WTC11 (cell line): Measurements from ENCODE around the gene TMEM235. TPM values are rescaled to one million over a fixed set of nuclear protein-coding genes. Genes with fewer than 3 reads are reported as not detected.
A peak's percentile ranks its signal among the peaks of the same experiment; 100 is the strongest.

ENCODE experiments used
- ATAC-seq: fragments of 200-7000 bp; cut with Tn5 transposase; 2 replicates; pipeline ENCODE4 v1.10.0; 2021; ENCODE audit warnings: mild to moderate bottlenecking, moderate library complexity
- CTCF ChIA-PET: fragments of 300-600 bp; sonication (Branson Sonifier 250); formaldehyde crosslinking; loops from one replicate; lab custom pipeline; 2021; ENCODE audit warnings: antibody characterized with exemption; lab: Charles Lee
- POLR2A ChIA-PET: fragments of 350-600 bp; sonication (Branson Sonifier 250); formaldehyde crosslinking; loops from one replicate; lab custom pipeline; 2021; ENCODE audit warnings: antibody characterized with exemption; lab: Charles Lee
- DNase-seq: peaks from one replicate; pipeline ENCODE4 v3.0.0; 2021; ENCODE audit warnings: low spot score
- H3K27ac Mint-ChIP-seq: 2 replicates; pipeline ENCODE4 v1.8.0; 2021; ENCODE audit warnings: mixed read lengths
- H3K27me3 Mint-ChIP-seq: 2 replicates; pipeline ENCODE4 v1.8.0; 2021; ENCODE audit warnings: low read depth, mild to moderate bottlenecking, moderate library complexity, mixed read lengths
- H3K36me3 Mint-ChIP-seq: 2 replicates; pipeline ENCODE4 v1.8.0; 2021; ENCODE audit warnings: mixed read lengths
- H3K4me1 Mint-ChIP-seq: 2 replicates; pipeline ENCODE4 v1.8.0; 2022; ENCODE audit warnings: mixed read lengths
- H3K4me3 Mint-ChIP-seq: 2 replicates; pipeline ENCODE4 v1.8.0; 2021; ENCODE audit warnings: mild to moderate bottlenecking, moderate library complexity, mixed read lengths
- H3K9me3 Mint-ChIP-seq: 2 replicates; pipeline ENCODE4 v1.8.0; 2021; ENCODE audit warnings: mixed read lengths
- CBFB ChIP-seq: sonication (generic); formaldehyde crosslinking; IDR thresholded peaks from 2 replicates; pipeline ENCODE4 v1.8.1; 2022; ENCODE audit warnings: mild to moderate bottlenecking, low read depth, missing genetic modification reagents
- CREM ChIP-seq: sonication (generic); formaldehyde crosslinking; IDR thresholded peaks from 2 replicates; pipeline ENCODE4 v1.8.1; 2022; ENCODE audit warnings: mild to moderate bottlenecking, missing genetic modification reagents, moderate library complexity
- EMX1 ChIP-seq: fragments of 250-450 bp; sonication (Bioruptor Pico); IDR thresholded peaks from 2 replicates; pipeline ENCODE4 v1.8.0; 2021; ENCODE audit warnings: mild to moderate bottlenecking
- GRHL2 ChIP-seq: fragments of 250-450 bp; sonication (Bioruptor Pico); IDR thresholded peaks from 2 replicates; pipeline ENCODE4 v1.8.0; 2022; ENCODE audit warnings: mild to moderate bottlenecking, moderate library complexity; ENCODE audit not compliant: insufficient replicate concordance, severe bottlenecking
- HMGXB4 ChIP-seq: sonication (generic); formaldehyde crosslinking; IDR thresholded peaks from 2 replicates; pipeline ENCODE4 v1.8.1; 2023; ENCODE audit warnings: mild to moderate bottlenecking, moderate library complexity, missing genetic modification reagents
- JAZF1 ChIP-seq: fragments of 250-450 bp; sonication (Bioruptor Pico); IDR thresholded peaks from 2 replicates; pipeline ENCODE4 v1.9.0; 2021; ENCODE audit warnings: moderate library complexity, mild to moderate bottlenecking, inconsistent platforms
- KAT7 ChIP-seq: sonication (generic); formaldehyde crosslinking; IDR thresholded peaks from 2 replicates; pipeline ENCODE4 v1.8.1; 2023; ENCODE audit warnings: missing genetic modification reagents, mild to moderate bottlenecking, borderline replicate concordance
- NR1H2 ChIP-seq: sonication (generic); formaldehyde crosslinking; IDR thresholded peaks from 2 replicates; pipeline ENCODE4 v1.9.0; 2021; ENCODE audit warnings: mild to moderate bottlenecking, moderate library complexity, missing genetic modification reagents
- OVOL2 ChIP-seq: fragments of 250-450 bp; sonication (Bioruptor Pico); IDR thresholded peaks from 2 replicates; pipeline ENCODE4 v1.9.0; 2021; ENCODE audit warnings: mild to moderate bottlenecking, borderline replicate concordance
- PRRX2 ChIP-seq: fragments of 250-450 bp; sonication (Bioruptor Pico); IDR thresholded peaks from 2 replicates; pipeline ENCODE4 v1.8.0; 2021; ENCODE audit warnings: mild to moderate bottlenecking
- ZBTB21 ChIP-seq: sonication (generic); formaldehyde crosslinking; IDR thresholded peaks from 2 replicates; pipeline ENCODE4 v1.8.1; 2023; ENCODE audit warnings: mild to moderate bottlenecking, missing genetic modification reagents, borderline replicate concordance
- total RNA-seq: library from RNA; stranded (reverse); gene quantifications from 3 replicates; pipeline ENCODE4 v1.2.3, GENCODE V29; 2021
- TF ChIP-seq, protein P1 (sequence below): sonication (generic); formaldehyde crosslinking; IDR thresholded peaks from 2 replicates; pipeline ENCODE4 v1.8.0; 2023; ENCODE audit warnings: missing genetic modification reagents, mild to moderate bottlenecking, borderline replicate concordance
- TF ChIP-seq, protein P2 (sequence below): fragments of 250-450 bp; sonication (Bioruptor Pico); IDR thresholded peaks from 2 replicates; pipeline ENCODE4 v1.8.0; 2021; ENCODE audit warnings: mild to moderate bottlenecking
- TF ChIP-seq, protein P3 (sequence below): sonication (generic); formaldehyde crosslinking; IDR thresholded peaks from 2 replicates; pipeline ENCODE4 v1.8.0; 2022; ENCODE audit warnings: mild to moderate bottlenecking, missing genetic modification reagents
- TF ChIP-seq, protein P4 (sequence below): sonication (generic); formaldehyde crosslinking; IDR thresholded peaks from 2 replicates; pipeline ENCODE4 v1.8.0; 2022; ENCODE audit warnings: mild to moderate bottlenecking, missing genetic modification reagents
- TF ChIP-seq, protein P5 (sequence below): sonication (generic); formaldehyde crosslinking; IDR thresholded peaks from 2 replicates; pipeline ENCODE4 v1.8.1; 2022; ENCODE audit warnings: mild to moderate bottlenecking, missing genetic modification reagents, moderate library complexity, borderline replicate concordance
- TF ChIP-seq, protein P6 (sequence below): sonication (generic); formaldehyde crosslinking; IDR thresholded peaks from 2 replicates; pipeline ENCODE4 v1.8.1; 2022; ENCODE audit warnings: mild to moderate bottlenecking, moderate library complexity, missing genetic modification reagents

Gene TMEM235
- total RNA-seq, 1 experiment from 2014 or later: 0.24 TPM

DNA sequence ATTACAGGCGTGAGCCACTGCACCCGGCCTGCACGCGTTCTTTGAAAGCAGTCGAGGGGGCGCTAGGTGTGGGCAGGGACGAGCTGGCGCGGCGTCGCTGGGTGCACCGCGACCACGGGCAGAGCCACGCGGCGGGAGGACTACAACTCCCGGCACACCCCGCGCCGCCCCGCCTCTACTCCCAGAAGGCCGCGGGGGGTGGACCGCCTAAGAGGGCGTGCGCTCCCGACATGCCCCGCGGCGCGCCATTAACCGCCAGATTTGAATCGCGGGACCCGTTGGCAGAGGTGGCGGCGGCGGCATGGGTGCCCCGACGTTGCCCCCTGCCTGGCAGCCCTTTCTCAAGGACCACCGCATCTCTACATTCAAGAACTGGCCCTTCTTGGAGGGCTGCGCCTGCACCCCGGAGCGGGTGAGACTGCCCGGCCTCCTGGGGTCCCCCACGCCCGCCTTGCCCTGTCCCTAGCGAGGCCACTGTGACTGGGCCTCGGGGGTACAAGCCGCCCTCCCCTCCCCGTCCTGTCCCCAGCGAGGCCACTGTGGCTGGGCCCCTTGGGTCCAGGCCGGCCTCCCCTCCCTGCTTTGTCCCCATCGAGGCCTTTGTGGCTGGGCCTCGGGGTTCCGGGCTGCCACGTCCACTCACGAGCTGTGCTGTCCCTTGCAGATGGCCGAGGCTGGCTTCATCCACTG, 17.3 kb upstream of the TMEM235 start, which contains the start of gene BIRC5 (continued):
- TF ChIP-seq, protein P1, sequence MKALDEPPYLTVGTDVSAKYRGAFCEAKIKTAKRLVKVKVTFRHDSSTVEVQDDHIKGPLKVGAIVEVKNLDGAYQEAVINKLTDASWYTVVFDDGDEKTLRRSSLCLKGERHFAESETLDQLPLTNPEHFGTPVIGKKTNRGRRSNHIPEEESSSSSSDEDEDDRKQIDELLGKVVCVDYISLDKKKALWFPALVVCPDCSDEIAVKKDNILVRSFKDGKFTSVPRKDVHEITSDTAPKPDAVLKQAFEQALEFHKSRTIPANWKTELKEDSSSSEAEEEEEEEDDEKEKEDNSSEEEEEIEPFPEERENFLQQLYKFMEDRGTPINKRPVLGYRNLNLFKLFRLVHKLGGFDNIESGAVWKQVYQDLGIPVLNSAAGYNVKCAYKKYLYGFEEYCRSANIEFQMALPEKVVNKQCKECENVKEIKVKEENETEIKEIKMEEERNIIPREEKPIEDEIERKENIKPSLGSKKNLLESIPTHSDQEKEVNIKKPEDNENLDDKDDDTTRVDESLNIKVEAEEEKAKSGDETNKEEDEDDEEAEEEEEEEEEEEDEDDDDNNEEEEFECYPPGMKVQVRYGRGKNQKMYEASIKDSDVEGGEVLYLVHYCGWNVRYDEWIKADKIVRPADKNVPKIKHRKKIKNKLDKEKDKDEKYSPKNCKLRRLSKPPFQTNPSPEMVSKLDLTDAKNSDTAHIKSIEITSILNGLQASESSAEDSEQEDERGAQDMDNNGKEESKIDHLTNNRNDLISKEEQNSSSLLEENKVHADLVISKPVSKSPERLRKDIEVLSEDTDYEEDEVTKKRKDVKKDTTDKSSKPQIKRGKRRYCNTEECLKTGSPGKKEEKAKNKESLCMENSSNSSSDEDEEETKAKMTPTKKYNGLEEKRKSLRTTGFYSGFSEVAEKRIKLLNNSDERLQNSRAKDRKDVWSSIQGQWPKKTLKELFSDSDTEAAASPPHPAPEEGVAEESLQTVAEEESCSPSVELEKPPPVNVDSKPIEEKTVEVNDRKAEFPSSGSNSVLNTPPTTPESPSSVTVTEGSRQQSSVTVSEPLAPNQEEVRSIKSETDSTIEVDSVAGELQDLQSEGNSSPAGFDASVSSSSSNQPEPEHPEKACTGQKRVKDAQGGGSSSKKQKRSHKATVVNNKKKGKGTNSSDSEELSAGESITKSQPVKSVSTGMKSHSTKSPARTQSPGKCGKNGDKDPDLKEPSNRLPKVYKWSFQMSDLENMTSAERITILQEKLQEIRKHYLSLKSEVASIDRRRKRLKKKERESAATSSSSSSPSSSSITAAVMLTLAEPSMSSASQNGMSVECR (CRISPR knock-in tag): peak; percentile 86; the same call in 1 of the 2 replicates
- TF ChIP-seq CREM (CRISPR knock-in tag) (peak; percentile 31; the same call in 1 of the 2 replicates), HMGXB4 (CRISPR knock-in tag) (peak; percentile 53; the same call in 1 of the 2 replicates), JAZF1 (CRISPR knock-in tag) (no peak), CBFB (peak; percentile 56; the same call in 1 of the 2 replicates), KAT7 (CRISPR knock-in tag) (no peak), NR1H2 (CRISPR knock-in tag) (no peak), OVOL2 (no peak), ZBTB21 (CRISPR knock-in tag) (no peak)
- TF ChIP-seq, protein P2, sequence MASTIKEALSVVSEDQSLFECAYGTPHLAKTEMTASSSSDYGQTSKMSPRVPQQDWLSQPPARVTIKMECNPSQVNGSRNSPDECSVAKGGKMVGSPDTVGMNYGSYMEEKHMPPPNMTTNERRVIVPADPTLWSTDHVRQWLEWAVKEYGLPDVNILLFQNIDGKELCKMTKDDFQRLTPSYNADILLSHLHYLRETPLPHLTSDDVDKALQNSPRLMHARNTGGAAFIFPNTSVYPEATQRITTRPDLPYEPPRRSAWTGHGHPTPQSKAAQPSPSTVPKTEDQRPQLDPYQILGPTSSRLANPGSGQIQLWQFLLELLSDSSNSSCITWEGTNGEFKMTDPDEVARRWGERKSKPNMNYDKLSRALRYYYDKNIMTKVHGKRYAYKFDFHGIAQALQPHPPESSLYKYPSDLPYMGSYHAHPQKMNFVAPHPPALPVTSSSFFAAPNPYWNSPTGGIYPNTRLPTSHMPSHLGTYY (CRISPR knock-in tag): no peak
- TF ChIP-seq, protein P3, sequence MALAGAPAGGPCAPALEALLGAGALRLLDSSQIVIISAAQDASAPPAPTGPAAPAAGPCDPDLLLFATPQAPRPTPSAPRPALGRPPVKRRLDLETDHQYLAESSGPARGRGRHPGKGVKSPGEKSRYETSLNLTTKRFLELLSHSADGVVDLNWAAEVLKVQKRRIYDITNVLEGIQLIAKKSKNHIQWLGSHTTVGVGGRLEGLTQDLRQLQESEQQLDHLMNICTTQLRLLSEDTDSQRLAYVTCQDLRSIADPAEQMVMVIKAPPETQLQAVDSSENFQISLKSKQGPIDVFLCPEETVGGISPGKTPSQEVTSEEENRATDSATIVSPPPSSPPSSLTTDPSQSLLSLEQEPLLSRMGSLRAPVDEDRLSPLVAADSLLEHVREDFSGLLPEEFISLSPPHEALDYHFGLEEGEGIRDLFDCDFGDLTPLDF (CRISPR knock-in tag): peak; percentile 62; the same call in 1 of the 2 replicates

- H3K9me3 Mint-ChIP-seq: no peaks in the 10 kb centered on the region
- peaks cover 21% of the 10 kb centered on the region for H3K4me1 Mint-ChIP-seq
- ATAC-seq (no peak), DNase-seq (no peak)
- ChIA-PET CTCF (interaction anchor here (1.1 to 2.1 kb wide), 2 partner anchors 28 to 39 kb away, joined by 4 to 8 read pairs; partner anchors contain the start of genes AFMID and TK1), POLR2A (interaction anchor here (0.7 kb wide), 2 partner anchors 12 to 146 kb away, joined by 4 to 5 read pairs; no protein-coding TSS in a partner anchor)
- H3K27ac Mint-ChIP-seq: peak overlapping the region; percentile 87
- H3K36me3 Mint-ChIP-seq: peaks cover 28% of the 10 kb centered on the region
- H3K4me3 Mint-ChIP-seq: peak overlapping the region; percentile 98
- H3K27me3 Mint-ChIP-seq: peaks cover 5% of the 10 kb centered on the region; the same call in 1 of the 2 replicates
- TF ChIP-seq PRRX2 (no peak), GRHL2 (CRISPR knock-in tag) (no peak), EMX1 (CRISPR knock-in tag) (no peak)
- TF ChIP-seq, protein P4, sequence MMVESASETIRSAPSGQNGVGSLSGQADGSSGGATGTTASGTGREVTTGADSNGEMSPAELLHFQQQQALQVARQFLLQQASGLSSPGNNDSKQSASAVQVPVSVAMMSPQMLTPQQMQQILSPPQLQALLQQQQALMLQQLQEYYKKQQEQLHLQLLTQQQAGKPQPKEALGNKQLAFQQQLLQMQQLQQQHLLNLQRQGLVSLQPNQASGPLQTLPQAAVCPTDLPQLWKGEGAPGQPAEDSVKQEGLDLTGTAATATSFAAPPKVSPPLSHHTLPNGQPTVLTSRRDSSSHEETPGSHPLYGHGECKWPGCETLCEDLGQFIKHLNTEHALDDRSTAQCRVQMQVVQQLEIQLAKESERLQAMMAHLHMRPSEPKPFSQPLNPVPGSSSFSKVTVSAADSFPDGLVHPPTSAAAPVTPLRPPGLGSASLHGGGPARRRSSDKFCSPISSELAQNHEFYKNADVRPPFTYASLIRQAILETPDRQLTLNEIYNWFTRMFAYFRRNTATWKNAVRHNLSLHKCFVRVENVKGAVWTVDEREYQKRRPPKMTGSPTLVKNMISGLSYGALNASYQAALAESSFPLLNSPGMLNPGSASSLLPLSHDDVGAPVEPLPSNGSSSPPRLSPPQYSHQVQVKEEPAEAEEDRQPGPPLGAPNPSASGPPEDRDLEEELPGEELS (CRISPR knock-in tag): no peak
- TF ChIP-seq, protein P5, sequence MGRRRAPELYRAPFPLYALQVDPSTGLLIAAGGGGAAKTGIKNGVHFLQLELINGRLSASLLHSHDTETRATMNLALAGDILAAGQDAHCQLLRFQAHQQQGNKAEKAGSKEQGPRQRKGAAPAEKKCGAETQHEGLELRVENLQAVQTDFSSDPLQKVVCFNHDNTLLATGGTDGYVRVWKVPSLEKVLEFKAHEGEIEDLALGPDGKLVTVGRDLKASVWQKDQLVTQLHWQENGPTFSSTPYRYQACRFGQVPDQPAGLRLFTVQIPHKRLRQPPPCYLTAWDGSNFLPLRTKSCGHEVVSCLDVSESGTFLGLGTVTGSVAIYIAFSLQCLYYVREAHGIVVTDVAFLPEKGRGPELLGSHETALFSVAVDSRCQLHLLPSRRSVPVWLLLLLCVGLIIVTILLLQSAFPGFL (CRISPR knock-in tag): no peak
- TF ChIP-seq, protein P6, sequence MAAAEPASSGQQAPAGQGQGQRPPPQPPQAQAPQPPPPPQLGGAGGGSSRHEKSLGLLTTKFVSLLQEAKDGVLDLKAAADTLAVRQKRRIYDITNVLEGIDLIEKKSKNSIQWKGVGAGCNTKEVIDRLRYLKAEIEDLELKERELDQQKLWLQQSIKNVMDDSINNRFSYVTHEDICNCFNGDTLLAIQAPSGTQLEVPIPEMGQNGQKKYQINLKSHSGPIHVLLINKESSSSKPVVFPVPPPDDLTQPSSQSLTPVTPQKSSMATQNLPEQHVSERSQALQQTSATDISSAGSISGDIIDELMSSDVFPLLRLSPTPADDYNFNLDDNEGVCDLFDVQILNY (CRISPR knock-in tag): no peak
- TF ChIP-seq, protein P3 (CRISPR knock-in tag): no peak
These were observed 16.7 kb upstream of the TMEM235 start for GRCh38 chr17:78214706-78215061.
